MM.1S (cell line): ENCODE results near the gene GAB1.

ENCODE experiments used
- DNase-seq: peaks from one replicate; pipeline ENCODE4 v3.0.0-alpha.2; 2015
- H2AFZ ChIP-seq: fragments of 300-600 bp; sonication (generic); 2 replicates; pipeline ENCODE4 v1.6.0; 2016; ENCODE audit warnings: antibody characterized with exemption, low read length
- H3F3A ChIP-seq: fragments of 300-600 bp; sonication (generic); 2 replicates; pipeline ENCODE4 v1.6.1; 2016; ENCODE audit warnings: mild to moderate bottlenecking, antibody characterized with exemption, low read length, moderate library complexity, mixed read lengths; ENCODE audit not compliant: insufficient read depth
- H3K27ac ChIP-seq: fragments of 300-600 bp; sonication (generic); 2 replicates; pipeline ENCODE4 v1.5.1; 2016; ENCODE audit warnings: mild to moderate bottlenecking, low read length
- H3K27me3 ChIP-seq: fragments of 300-600 bp; sonication (generic); replicated peaks from 2 replicates; pipeline ENCODE4 v1.6.0; 2016; ENCODE audit warnings: low read length; ENCODE audit not compliant: insufficient read depth
- H3K36me3 ChIP-seq: fragments of 300-600 bp; sonication (generic); replicated peaks from 2 replicates; pipeline ENCODE4 v1.6.1; 2016; ENCODE audit warnings: mild to moderate bottlenecking, low read length, mixed read lengths; ENCODE audit not compliant: insufficient read depth
- H3K4me1 ChIP-seq: fragments of 300-600 bp; sonication (generic); 2 replicates; pipeline ENCODE4 v1.6.1; 2016; ENCODE audit warnings: low read length, mixed read lengths
- H3K4me2 ChIP-seq: fragments of 300-600 bp; sonication (generic); 2 replicates; pipeline ENCODE4 v1.6.0; 2016; ENCODE audit warnings: low read depth, low read length
- H3K4me3 ChIP-seq: fragments of 300-600 bp; sonication (generic); 2 replicates; pipeline ENCODE4 v1.5.1; 2016; ENCODE audit warnings: low read length, mixed read lengths
- H3K79me2 ChIP-seq: fragments of 300-600 bp; sonication (generic); 2 replicates; pipeline ENCODE4 v1.6.1; 2016; ENCODE audit warnings: mixed run types, low read length, mixed read lengths
- H3K9ac ChIP-seq: fragments of 300-600 bp; sonication (generic); 2 replicates; pipeline ENCODE4 v1.6.1; 2016; ENCODE audit warnings: low read length, mixed read lengths
- H3K9me2 ChIP-seq: fragments of 300-600 bp; sonication (generic); replicated peaks from 2 replicates; pipeline ENCODE4 v1.6.1; 2016; ENCODE audit warnings: mild to moderate bottlenecking, low read length, mixed read lengths; ENCODE audit not compliant: insufficient read depth
- H3K9me3 ChIP-seq: fragments of 300-600 bp; sonication (generic); replicated peaks from 2 replicates; pipeline ENCODE4 v1.6.1; 2016; ENCODE audit warnings: mild to moderate bottlenecking, low read length, mixed read lengths; ENCODE audit not compliant: insufficient read depth
- H4K20me1 ChIP-seq: fragments of 300-600 bp; sonication (generic); 2 replicates; pipeline ENCODE4 v1.6.1; 2016; ENCODE audit warnings: mild to moderate bottlenecking, low read length, moderate library complexity, mixed read lengths; ENCODE audit not compliant: insufficient read depth
- EZH2 ChIP-seq: fragments of 300-600 bp; sonication (generic); optimal IDR thresholded peaks from 2 replicates; pipeline ENCODE3; 2017; ENCODE audit warnings: low read depth, mild to moderate bottlenecking, antibody characterized with exemption, low read length, mixed read lengths
- EZH2phosphoT487 ChIP-seq: fragments of 300-600 bp; sonication (generic); IDR thresholded peaks from 2 replicates; pipeline ENCODE4 v1.6.1; 2018; ENCODE audit warnings: antibody characterized with exemption, low read length
- TF ChIP-seq, protein P1 (sequence below): fragments of 300-600 bp; sonication (generic); IDR thresholded peaks from 2 replicates; pipeline ENCODE4 v1.5.1; 2016; ENCODE audit warnings: antibody characterized with exemption, low read length, mixed read lengths

The GAB1 gene

DNA sequence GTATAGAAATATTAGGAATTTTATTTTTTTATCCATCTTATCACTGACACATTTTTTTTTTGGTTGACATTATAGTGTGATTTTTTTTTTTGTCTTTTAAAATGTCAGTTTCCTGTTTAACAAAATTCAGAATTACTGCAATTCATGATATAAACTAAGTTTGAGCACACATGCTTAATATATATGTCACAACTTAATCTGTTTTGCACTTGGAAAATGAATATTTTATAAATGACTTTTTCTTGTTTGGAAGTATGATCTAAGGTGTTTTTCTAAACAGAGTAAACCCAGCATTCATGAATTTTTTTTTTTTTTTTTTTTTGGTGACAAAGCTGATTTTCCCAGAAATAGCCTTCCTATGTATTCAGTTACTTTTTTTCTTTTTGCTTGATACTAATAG is 179.2 kb downstream of the GAB1 start:
- no peak overlapping the region for H2AFZ ChIP-seq
- H3K36me3 ChIP-seq, result no peaks in the 10 kb centered on the region; the same call in 1 of the 2 replicates
- H4K20me1 ChIP-seq, result peaks cover 15% of the 10 kb centered on the region
- peak overlapping the region; percentile 89 for H3K4me2 ChIP-seq
- peaks cover 72% of the 10 kb centered on the region for H3K79me2 ChIP-seq
- H3F3A ChIP-seq, result peaks cover 22% of the 10 kb centered on the region
- peak overlapping the region; percentile 90 for H3K4me3 ChIP-seq
- H3K9me2 ChIP-seq, result no peaks in the 10 kb centered on the region
- H3K4me1 ChIP-seq, result peaks cover 21% of the 10 kb centered on the region; the same call in 1 of the 2 replicates
- no peak for DNase-seq
- no peaks in the 10 kb centered on the region for H3K9me3 ChIP-seq
- H3K27ac ChIP-seq, result no peak overlapping the region
- TF ChIP-seq, protein P1, sequence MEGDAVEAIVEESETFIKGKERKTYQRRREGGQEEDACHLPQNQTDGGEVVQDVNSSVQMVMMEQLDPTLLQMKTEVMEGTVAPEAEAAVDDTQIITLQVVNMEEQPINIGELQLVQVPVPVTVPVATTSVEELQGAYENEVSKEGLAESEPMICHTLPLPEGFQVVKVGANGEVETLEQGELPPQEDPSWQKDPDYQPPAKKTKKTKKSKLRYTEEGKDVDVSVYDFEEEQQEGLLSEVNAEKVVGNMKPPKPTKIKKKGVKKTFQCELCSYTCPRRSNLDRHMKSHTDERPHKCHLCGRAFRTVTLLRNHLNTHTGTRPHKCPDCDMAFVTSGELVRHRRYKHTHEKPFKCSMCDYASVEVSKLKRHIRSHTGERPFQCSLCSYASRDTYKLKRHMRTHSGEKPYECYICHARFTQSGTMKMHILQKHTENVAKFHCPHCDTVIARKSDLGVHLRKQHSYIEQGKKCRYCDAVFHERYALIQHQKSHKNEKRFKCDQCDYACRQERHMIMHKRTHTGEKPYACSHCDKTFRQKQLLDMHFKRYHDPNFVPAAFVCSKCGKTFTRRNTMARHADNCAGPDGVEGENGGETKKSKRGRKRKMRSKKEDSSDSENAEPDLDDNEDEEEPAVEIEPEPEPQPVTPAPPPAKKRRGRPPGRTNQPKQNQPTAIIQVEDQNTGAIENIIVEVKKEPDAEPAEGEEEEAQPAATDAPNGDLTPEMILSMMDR, result no peak
- TF ChIP-seq EZH2phosphoT487 (no peak), EZH2 (no peak)
- no peaks in the 10 kb centered on the region for H3K27me3 ChIP-seq
- H3K9ac ChIP-seq, result no peak overlapping the region

DNA sequence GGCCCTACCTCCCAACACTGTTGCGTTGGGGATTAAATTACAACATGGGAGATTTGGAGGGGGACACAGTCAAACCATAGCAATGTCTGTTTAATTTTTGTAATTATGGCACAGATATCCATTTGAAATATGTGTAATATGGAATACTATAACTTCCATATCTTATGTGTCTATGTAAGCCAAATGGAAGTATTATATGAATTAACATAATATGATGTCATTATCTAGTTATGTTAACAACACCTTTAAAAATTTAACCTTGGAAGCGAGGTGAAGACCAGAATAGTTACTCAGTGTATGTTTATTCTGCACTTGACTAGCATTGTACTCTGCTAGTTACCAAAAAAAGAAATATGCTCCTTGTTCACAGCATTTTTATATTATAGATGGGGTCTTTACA is 181.1 kb downstream of the GAB1 start:
- Histone ChIP-seq H3K27ac (no peak overlapping the region), H2AFZ (no peak overlapping the region), H3K27me3 (no peaks in the 10 kb centered on the region), H3F3A (peaks cover 19% of the 10 kb centered on the region), H3K36me3 (peaks cover 8% of the 10 kb centered on the region; the same call in 1 of the 2 replicates), H4K20me1 (peaks cover 15% of the 10 kb centered on the region), H3K4me1 (peaks cover 16% of the 10 kb centered on the region; the same call in 1 of the 2 replicates), H3K9me2 (no peaks in the 10 kb centered on the region), H3K9me3 (no peaks in the 10 kb centered on the region), H3K9ac (no peak overlapping the region), H3K4me2 (no peak overlapping the region), H3K79me2 (peaks cover 88% of the 10 kb centered on the region), H3K4me3 (no peak overlapping the region)
- DNase-seq, result no peak
- TF ChIP-seq, protein P1, result no peak
- TF ChIP-seq EZH2 (no peak), EZH2phosphoT487 (no peak)
